Keratinocyte (primary cell): Measurements from ENCODE around the gene ZNF610.

Source experiments
- CTCF ChIP-seq, 3 experiments: IDR thresholded peaks in 1 of 3; conservative IDR thresholded peaks in 1 of 3; optimal IDR thresholded peaks in 1 of 3; 2 replicates in 2 of 3; 3 replicates in 1 of 3; pipeline versions ENCODE3 to v1.5.1; 2011; ENCODE audit warnings: low read length in 3 of 3, mild to moderate bottlenecking in 3 of 3, moderate library complexity in 2 of 3, control low read depth in 1 of 3, inconsistent platforms in 1 of 3; ENCODE audit not compliant: insufficient read depth in 2 of 3; ENCODE audit errors: extremely low read depth in 1 of 3
- EZH2 ChIP-seq: IDR thresholded peaks from one replicate; pipeline ENCODE4 v1.6.1; 2012; ENCODE audit warnings: inconsistent platforms, mild to moderate bottlenecking, low read length, moderate library complexity

- TF ChIP-seq EZH2: no peak
- no peak for TF ChIP-seq CTCF (optimal IDR thresholded peaks at IDR 0.05 in 1 of 3, IDR thresholded peaks at IDR 0.05 in 1 of 3, conservative IDR thresholded peaks at IDR 0.05 in 1 of 3; ENCODE audit: extremely low read depth in 1 of 3, insufficient read depth in 2 of 3, low read length in 3 of 3)
These were observed 39.7 kb upstream of the ZNF610 start for GRCh38 chr19:52296400-52296772.
